ENCODE data around the gene DYNLT1. TPM values are rescaled to one million over a fixed set of nuclear protein-coding genes. Genes with fewer than 3 reads are reported as not detected.
"Not testable (repeated sequence)": the region's sequence is repeated elsewhere in the genome, so short reads cannot be mapped to it uniquely, and the experiment has no call there.

Gene DYNLT1
- total and polyA plus RNA-seq, 2 of the 4 experiments (the other 2 are of a cell fraction), result 235 to 349 TPM

GRCh38 chr6:158651981-158652737 lies 7.6 kb upstream of the DYNLT1 start:
- H3K27me3 ChIP-seq (ENCODE audit: control insufficient read depth, insufficient read depth, low read length); H3K4me2 ChIP-seq (ENCODE audit: low read depth, low read length); H2AK5ac ChIP-seq (ENCODE audit: low read depth, low read length); H4K20me1 ChIP-seq (ENCODE audit: insufficient read depth, low read length); H3K23ac ChIP-seq (ENCODE audit: low read depth, low read length); DNase-seq; H3K14ac ChIP-seq (replicated peaks; ENCODE audit: low read depth, low read length); H3K56ac ChIP-seq (ENCODE audit: extremely low read depth, insufficient read depth, low read length); ATAC-seq (ENCODE audit: low read depth); H4K5ac ChIP-seq (ENCODE audit: low read depth, low read length); H3K9ac ChIP-seq (ENCODE audit: low read depth, low read length); H2BK120ac ChIP-seq (ENCODE audit: low read depth, low read length); H2AK9ac ChIP-seq (replicated peaks; ENCODE audit: low read depth, low read length, poor library complexity); H3K4me3 ChIP-seq (ENCODE audit: insufficient read depth, low read depth, low read length); intact Hi-C loops (cut with micrococcal nuclease); H2BK5ac ChIP-seq (ENCODE audit: low read depth, low read length, poor library complexity, severe bottlenecking); H3K27ac ChIP-seq (ENCODE audit: insufficient read depth, low read length); H3K18ac ChIP-seq (ENCODE audit: low read depth, low read length); in situ Hi-C loops (cut with MboI; ENCODE audit: low sequenced_read_pairs); H3K4ac ChIP-seq (ENCODE audit: low read depth, low read length); H4K91ac ChIP-seq (ENCODE audit: insufficient read depth, low read depth, low read length); H2AFZ ChIP-seq (replicated peaks; ENCODE audit: low read length, poor library complexity); BruUV-seq (replicated peaks); H2BK15ac ChIP-seq (ENCODE audit: low read depth, low read length); H4K8ac ChIP-seq (ENCODE audit: low read depth in 2 of 2, low read length in 2 of 2); H2BK20ac ChIP-seq (ENCODE audit: low read depth, low read length); H3K36me3 ChIP-seq (ENCODE audit: control insufficient read depth, insufficient read depth, low read length); dilution Hi-C loops (cut with HindIII; ENCODE audit: low sequenced_read_pairs, unreplicated experiment); H3K9me3 ChIP-seq (ENCODE audit: control insufficient read depth, insufficient read depth, low read length): not testable (repeated sequence)
- Histone ChIP-seq H3K4me1 (ENCODE audit: control insufficient read depth, insufficient read depth, low read length) (peaks cover 39% of the 10 kb centered on the region), H3K9me1 (ENCODE audit: insufficient read depth, low read length) (peaks cover 21% of the 10 kb centered on the region), H3K79me1 (ENCODE audit: low read depth in 1 of 2, low read length in 2 of 2) (peaks cover 0 to 20% of the 10 kb centered on the region in 2 experiments; a peak in 1 of 4 replicates)
- ChIA-PET CTCF (interaction anchor here (1.0 kb wide), 1 partner anchor 15 kb away, joined by 3 read pairs; no protein-coding TSS in a partner anchor), POLR2A (ENCODE audit: unreplicated experiment) (interaction anchor here (0.5 kb wide), 1 partner anchor 217 kb away, joined by 3 read pairs; no protein-coding TSS in a partner anchor)
- WGBS, 2 experiments (ENCODE audit: extremely low coverage in 2 of 2, insufficient read length in 1 of 2), result 100% methylated on average over 4 of the region's 17 CpGs; no CpG with 5 or more reads in 1 of the 2 experiments

Data from IMR-90 (cell line).